Activated naive CD8-positive, alpha-beta T cell treated with anti-CD3 and anti-CD28 coated beads for 36 hours (primary cell): ENCODE results near the gene WDR90. TPM values are rescaled to one million over a fixed set of nuclear protein-coding genes. Genes with fewer than 3 reads are reported as not detected.

ENCODE experiments used
- DNase-seq: peaks from one replicate; pipeline ENCODE4 v3.0.0; 2021
- H3K27ac Mint-ChIP-seq: one replicate; pipeline ENCODE4 v1.8.0; 2022; ENCODE audit warnings: mild to moderate bottlenecking, moderate library complexity, mixed read lengths
- H3K27me3 Mint-ChIP-seq: one replicate; pipeline ENCODE4 v1.8.0; 2022; ENCODE audit warnings: mild to moderate bottlenecking, mixed read lengths
- H3K36me3 Mint-ChIP-seq: one replicate; pipeline ENCODE4 v1.8.0; 2021; ENCODE audit warnings: mild to moderate bottlenecking, mixed read lengths
- H3K4me1 Mint-ChIP-seq: one replicate; pipeline ENCODE4 v1.8.0; 2021; ENCODE audit warnings: mixed read lengths
- H3K4me3 Mint-ChIP-seq: one replicate; pipeline ENCODE4 v1.8.0; 2022; ENCODE audit warnings: mild to moderate bottlenecking, moderate library complexity, mixed read lengths
- H3K9me3 Mint-ChIP-seq: one replicate; pipeline ENCODE4 v1.8.0; 2022; ENCODE audit warnings: mixed read lengths
- total RNA-seq, 2 experiments: library from RNA; stranded (reverse); gene quantifications; one replicate each; pipeline ENCODE4 v1.2.3, GENCODE V29; 2021

WDR90 gene
- total RNA-seq, 2 experiments from 2014 or later: 84.5 to 86.0 TPM

DNA sequence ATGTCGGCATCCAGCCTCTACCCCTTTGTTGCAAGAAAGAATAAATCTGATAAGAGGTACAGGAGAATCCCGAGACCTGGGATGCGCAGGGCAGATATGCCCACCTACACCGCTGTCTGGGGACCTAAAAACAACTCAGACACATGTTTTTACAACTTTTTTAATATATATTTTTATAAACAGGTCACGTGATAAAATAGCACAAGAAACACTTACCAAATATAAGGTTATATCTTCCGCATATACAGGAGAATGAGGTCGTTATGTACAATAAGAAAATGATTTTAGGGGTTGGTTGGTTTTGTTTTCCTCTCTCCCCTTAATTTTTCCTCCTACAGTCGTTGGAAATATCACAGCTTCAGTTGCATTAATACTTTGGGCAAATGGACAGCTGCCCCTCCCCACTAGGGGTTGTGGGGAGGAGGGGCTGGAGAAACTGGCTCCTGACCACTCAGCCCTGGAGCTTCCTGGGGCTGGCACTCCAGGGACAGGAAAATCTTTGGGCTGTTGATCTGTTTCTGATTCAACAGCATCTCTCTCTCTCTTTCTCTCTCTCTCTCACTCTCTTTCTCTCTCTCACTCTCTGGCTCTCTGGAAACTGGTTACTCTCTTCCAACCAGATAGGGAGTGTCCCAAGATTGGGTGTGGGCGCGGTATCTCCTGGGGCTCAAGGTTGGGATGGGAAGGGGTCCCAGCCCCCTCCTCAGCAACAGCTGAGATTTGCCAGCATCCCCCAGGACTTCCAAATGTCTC, 43.4 kb downstream of the WDR90 start:
- H3K4me1 Mint-ChIP-seq: peaks cover 13% of the 10 kb centered on the region
- no peak for DNase-seq
- no peak overlapping the region for H3K27ac Mint-ChIP-seq
- no peaks in the 10 kb centered on the region for H3K36me3 Mint-ChIP-seq
- no peaks in the 10 kb centered on the region for H3K9me3 Mint-ChIP-seq
- peaks cover 5% of the 10 kb centered on the region for H3K27me3 Mint-ChIP-seq
- no peak overlapping the region for H3K4me3 Mint-ChIP-seq

- Mint-ChIP-seq H3K27me3 (peaks cover 5% of the 10 kb centered on the region), H3K4me1 (peaks cover 13% of the 10 kb centered on the region), H3K9me3 (no peaks in the 10 kb centered on the region), H3K4me3 (peak overlapping the region; percentile 29), H3K27ac (no peak overlapping the region), H3K36me3 (no peaks in the 10 kb centered on the region)
- no peak for DNase-seq
Observed at GRCh38 chr16:693364-693763, 44.2 kb downstream of the WDR90 start.

- H3K36me3 Mint-ChIP-seq: no peaks in the 10 kb centered on the region
- no peaks in the 10 kb centered on the region for H3K9me3 Mint-ChIP-seq
- peak overlapping the region; percentile 22 for H3K4me3 Mint-ChIP-seq
- peaks cover 5% of the 10 kb centered on the region for H3K27me3 Mint-ChIP-seq
- no peak overlapping the region for H3K27ac Mint-ChIP-seq
- DNase-seq: no peak
- peaks cover 10% of the 10 kb centered on the region for H3K4me1 Mint-ChIP-seq
Observed at GRCh38 chr16:693766-694165, 44.6 kb downstream of the WDR90 start.

GRCh38 chr16:694187-694862, 45.2 kb downstream of the WDR90 start:
- Mint-ChIP-seq H3K27ac (no peak overlapping the region), H3K27me3 (peaks cover 5% of the 10 kb centered on the region), H3K36me3 (no peaks in the 10 kb centered on the region), H3K4me3 (peak overlapping the region; percentile 63), H3K9me3 (no peaks in the 10 kb centered on the region), H3K4me1 (peaks cover 7% of the 10 kb centered on the region)
- DNase-seq: no peak

GRCh38 chr16:694863-695354, 45.7 kb downstream of the WDR90 start:
- Mint-ChIP-seq H3K4me3 (no peak overlapping the region), H3K27ac (no peak overlapping the region), H3K27me3 (peaks cover 5% of the 10 kb centered on the region), H3K36me3 (no peaks in the 10 kb centered on the region), H3K4me1 (peaks cover 5% of the 10 kb centered on the region), H3K9me3 (no peaks in the 10 kb centered on the region)
- no peak for DNase-seq

DNA sequence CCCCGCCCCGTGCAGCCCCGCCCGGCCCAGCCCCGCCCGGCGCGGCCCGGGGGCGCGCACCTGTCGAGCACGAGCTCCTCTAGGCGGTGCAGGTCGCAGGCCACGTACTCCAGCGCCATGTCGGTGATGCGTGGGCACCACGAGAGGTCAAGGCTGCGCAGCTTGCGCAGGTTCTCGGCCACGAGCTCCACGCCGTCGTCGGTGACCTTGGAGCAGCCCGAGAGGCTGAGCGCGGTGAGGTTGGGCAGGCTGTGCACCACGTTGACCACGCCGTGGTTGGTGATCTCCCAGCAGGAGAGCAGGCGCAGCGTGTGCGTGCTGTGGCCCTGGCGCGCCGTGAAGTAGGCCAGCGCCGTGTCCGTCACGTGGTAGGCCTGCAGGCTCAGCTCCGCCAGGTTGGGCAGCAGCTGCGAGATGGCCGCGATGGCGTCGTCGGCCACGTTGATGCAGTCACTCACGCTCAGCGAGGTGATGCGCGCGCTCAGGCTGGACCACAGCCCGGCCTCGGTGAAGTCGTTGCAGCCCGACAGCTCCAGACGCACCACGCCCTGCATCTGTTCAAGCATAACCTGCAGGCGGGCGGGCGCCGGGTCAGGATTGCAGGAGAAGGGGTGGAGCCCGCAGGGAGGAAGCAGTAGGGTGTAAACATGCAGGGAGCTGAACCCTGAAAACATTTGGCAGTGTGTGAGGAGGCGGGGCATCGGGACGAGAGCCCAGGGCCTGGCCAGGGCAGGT, 46.4 kb downstream of the WDR90 start:
- Mint-ChIP-seq H3K27ac (peak overlapping the region; percentile 65), H3K27me3 (peaks cover 5% of the 10 kb centered on the region), H3K4me3 (peak overlapping the region; percentile 74), H3K4me1 (peaks cover 5% of the 10 kb centered on the region), H3K9me3 (no peaks in the 10 kb centered on the region), H3K36me3 (no peaks in the 10 kb centered on the region)
- peak; percentile 74 for DNase-seq

GRCh38 chr16:698911-699671, 49.9 kb downstream of the WDR90 start:
- DNase-seq: no peak
- Mint-ChIP-seq H3K4me3 (no peak overlapping the region), H3K27ac (no peak overlapping the region), H3K36me3 (no peaks in the 10 kb centered on the region), H3K27me3 (peaks cover 27% of the 10 kb centered on the region), H3K9me3 (no peaks in the 10 kb centered on the region), H3K4me1 (peaks cover 5% of the 10 kb centered on the region)

DNA sequence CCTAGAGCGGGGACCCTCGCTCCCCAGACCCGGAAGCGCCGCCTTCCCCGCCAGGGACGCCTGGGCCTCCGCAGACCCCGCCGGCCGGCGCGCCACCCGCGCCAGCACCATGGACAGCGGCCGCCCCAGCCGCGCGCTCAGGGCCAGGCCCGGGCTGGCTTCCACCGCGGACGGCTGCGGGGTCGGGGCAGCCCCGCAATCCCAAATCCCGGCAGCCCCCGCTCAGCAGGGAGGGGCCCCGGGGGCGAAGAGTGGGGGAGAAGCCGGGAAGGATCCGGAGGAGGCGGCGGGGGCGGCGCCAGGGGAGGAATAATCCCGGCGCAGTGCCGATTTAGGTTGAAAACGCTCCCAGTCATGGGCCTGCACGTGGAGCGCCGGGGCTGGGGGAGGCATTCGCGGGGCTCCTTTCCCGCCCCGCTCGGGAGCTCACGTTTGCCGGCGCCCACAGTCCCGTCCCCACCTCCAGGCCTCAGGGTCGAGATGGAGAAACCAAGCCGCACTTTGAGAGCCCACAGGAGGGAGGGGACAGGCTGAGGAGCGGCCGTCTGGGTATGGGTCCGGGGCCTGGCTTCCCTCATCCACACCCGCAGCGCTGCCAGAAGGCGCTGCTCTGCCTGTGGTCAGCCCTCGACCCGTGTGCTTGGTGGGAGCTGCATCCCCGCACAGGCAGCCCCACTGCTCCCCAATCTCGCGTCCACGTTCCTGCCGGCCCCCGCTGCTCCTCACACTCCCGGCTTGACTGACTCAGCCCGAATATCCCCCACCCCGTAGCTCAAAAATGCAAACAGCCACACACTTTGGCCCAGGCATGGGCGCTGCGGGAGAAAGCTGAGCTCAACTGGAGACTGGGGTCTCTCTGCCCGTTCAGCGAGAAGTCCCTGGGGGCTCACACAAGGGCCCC, 51.8 kb downstream of the WDR90 start:
- no peak overlapping the region for H3K4me3 Mint-ChIP-seq
- H3K27ac Mint-ChIP-seq: no peak overlapping the region
- H3K36me3 Mint-ChIP-seq: no peaks in the 10 kb centered on the region
- peaks cover 3% of the 10 kb centered on the region for H3K4me1 Mint-ChIP-seq
- peak; percentile 66 for DNase-seq
- peaks cover 33% of the 10 kb centered on the region for H3K27me3 Mint-ChIP-seq
- no peaks in the 10 kb centered on the region for H3K9me3 Mint-ChIP-seq

- peaks cover 4% of the 10 kb centered on the region for H3K4me1 Mint-ChIP-seq
- no peaks in the 10 kb centered on the region for H3K36me3 Mint-ChIP-seq
- peaks cover 46% of the 10 kb centered on the region for H3K27me3 Mint-ChIP-seq
- no peak overlapping the region for H3K27ac Mint-ChIP-seq
- no peak overlapping the region for H3K4me3 Mint-ChIP-seq
- DNase-seq: no peak
- H3K9me3 Mint-ChIP-seq: no peaks in the 10 kb centered on the region
Observed at GRCh38 chr16:702341-702740, 53.2 kb downstream of the WDR90 start.

DNA sequence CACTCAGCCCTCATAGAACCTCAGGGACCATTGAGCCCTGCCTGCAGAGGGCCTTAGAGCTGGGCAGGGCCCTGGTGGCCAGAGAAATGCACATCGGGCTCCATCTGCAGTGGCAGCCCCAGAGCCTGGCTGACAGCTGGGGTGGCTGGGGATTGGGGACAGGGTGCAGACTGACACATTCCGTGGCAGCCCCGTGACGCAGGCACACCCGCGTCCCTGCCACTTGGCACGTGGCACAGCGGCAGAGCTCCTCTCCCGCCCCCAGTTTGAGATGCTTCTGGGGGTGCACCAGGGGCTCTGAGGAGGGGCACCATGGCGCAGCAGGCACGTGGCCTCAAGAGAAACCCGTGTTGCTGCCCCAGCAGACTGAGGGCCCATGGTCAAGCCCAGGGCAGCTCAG, 54.2 kb downstream of the WDR90 start:
- Mint-ChIP-seq H3K4me1 (peaks cover 4% of the 10 kb centered on the region), H3K27me3 (peaks cover 56% of the 10 kb centered on the region), H3K9me3 (no peaks in the 10 kb centered on the region), H3K27ac (no peak overlapping the region), H3K36me3 (no peaks in the 10 kb centered on the region), H3K4me3 (no peak overlapping the region)
- no peak for DNase-seq

- Mint-ChIP-seq H3K27me3 (peaks cover 63% of the 10 kb centered on the region), H3K27ac (no peak overlapping the region), H3K4me1 (peaks cover 4% of the 10 kb centered on the region), H3K4me3 (no peak overlapping the region), H3K36me3 (no peaks in the 10 kb centered on the region), H3K9me3 (no peaks in the 10 kb centered on the region)
- DNase-seq: no peak
Observed at GRCh38 chr16:704047-704446, 54.9 kb downstream of the WDR90 start.

DNA sequence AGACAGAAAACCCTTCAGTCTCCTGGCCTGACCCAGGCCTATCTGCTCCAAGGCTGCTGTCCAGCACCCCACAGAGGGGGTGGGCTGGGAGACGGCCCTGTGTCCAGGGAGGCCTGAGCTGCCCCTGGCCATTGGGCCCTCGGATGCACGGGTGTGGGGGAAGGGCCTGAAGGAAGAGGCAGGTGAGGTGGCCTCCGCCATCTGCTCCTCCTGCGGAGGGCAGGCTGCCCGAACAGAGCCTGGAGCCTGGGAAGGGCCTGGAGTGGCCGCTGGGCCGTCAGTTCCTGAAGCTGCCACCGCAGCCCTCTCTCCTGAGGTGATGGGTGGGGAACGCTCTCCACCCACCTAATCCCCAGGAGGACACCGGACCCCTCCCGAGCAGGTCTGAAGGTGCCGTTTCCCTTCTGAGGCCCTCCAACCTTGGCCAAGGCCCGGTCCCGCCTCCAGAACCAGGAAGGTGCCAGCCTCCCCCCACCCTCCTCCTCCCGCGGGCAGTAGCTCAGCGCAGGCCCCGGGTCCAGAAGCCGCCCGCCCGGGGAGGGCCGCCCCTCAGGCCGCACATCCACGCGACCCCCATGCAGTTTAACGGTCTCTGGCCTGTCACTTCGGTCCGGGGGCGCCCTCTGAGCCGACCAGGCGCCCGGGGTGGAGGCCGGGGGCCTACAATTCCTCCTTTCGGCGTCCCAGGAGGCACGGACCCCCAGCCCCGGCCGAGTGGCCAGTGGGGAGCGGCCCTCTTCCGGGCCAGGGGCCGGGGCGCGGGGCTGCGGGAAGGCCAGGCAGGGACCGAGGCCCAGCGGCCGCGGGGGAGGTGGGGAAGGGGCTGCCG, 55.6 kb downstream of the WDR90 start:
- H3K4me1 Mint-ChIP-seq: peaks cover 2% of the 10 kb centered on the region
- no peak for DNase-seq
- no peaks in the 10 kb centered on the region for H3K9me3 Mint-ChIP-seq
- H3K27ac Mint-ChIP-seq: no peak overlapping the region
- no peak overlapping the region for H3K4me3 Mint-ChIP-seq
- no peaks in the 10 kb centered on the region for H3K36me3 Mint-ChIP-seq
- H3K27me3 Mint-ChIP-seq: peaks cover 70% of the 10 kb centered on the region

DNA sequence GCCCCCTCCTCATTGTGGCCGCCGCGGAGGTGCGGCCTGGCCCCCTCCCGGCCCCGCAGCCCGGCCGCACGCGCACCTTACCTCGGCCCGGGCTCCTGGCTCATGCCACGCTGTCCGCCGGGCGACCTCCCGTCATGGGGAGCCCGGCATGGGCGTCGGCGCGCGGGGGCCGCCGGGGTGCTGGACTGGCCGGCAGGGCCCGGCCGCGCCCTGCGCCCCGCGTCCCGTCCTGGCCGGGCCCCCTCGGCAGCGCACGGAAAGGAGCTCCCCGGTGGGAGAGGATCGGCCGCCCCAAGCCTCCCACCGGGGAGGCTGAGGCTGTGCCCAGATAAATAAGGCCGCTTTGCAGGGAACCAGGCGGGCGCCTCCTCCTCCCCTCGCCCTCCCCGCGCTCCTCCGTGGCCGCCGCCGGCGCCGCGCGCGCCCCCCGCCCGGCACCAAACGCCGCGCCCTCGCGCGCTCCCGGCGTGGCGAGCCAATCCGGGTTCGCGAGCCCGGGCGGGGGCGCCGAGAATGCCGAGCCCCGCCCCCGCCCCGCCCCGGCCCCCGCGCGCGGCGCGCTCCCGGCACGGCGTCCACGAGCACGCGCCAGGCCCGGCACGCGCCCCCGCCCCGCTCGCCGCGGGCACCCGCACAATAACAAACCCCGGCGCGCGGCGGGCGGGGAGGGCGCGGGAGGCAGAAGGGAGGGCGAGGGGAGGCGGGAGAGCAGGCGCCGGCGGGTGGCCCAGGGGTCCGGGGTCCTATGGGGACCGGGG, 56.4 kb downstream of the WDR90 start, which contains the start of gene FBXL16:
FBXL16 (minus strand) TSS at position 371 of the 758 bp plus-strand sequence. CDS start 8,396 bp downstream, outside the sequence.
- DNase-seq: no peak
- Mint-ChIP-seq H3K4me3 (no peak within 1 kb of the TSS), H3K27ac (no peak within 1 kb of the TSS), H3K27me3 (peaks cover 78% of the 10 kb centered on the region), H3K4me1 (peaks cover 2% of the 10 kb centered on the region), H3K9me3 (no peaks in the 10 kb centered on the region), H3K36me3 (no peaks in the 10 kb centered on the region)
